ENCODE results near the gene SVOP. TPM values are rescaled to one million over a fixed set of nuclear protein-coding genes. Genes with fewer than 3 reads are reported as not detected.

The SVOP gene
- total RNA-seq, 4 donors from 2014 or later, result 0.07 to 0.13 (median 0.08) TPM; not detected in 1

GRCh38 chr12:108907839-108908351 is 113.0 kb downstream of the SVOP start:
- TF ChIP-seq EP300 (IDR thresholded peaks at IDR 0.05), result no peak
- TF ChIP-seq POLR2AphosphoS5 (IDR thresholded peaks at IDR 0.05), result no peak
- no peak for TF ChIP-seq POLR2A (IDR thresholded peaks at IDR 0.05)
- no peak for TF ChIP-seq CTCF (IDR thresholded peaks at IDR 0.05)
- Histone ChIP-seq H3K9me3 (no peaks in the 10 kb centered on the region), H3K27ac (no peak overlapping the region), H3K36me3 (no peaks in the 10 kb centered on the region), H3K4me1 (no peaks in the 10 kb centered on the region), H3K4me3 (no peak overlapping the region), H3K27me3 (no peaks in the 10 kb centered on the region)
- ATAC-seq, result peak; percentile 19
- WGBS, 2 donors (ENCODE audit: low coverage in 1 of 2), result 14% methylated on average over 2 of the region's 2 CpGs; no CpG with 5 or more reads in 1 of the 2 donors

- 76 to 83% methylated on average over 2 of the region's 2 CpGs for WGBS, 2 donors (ENCODE audit: low coverage in 1 of 2)
- no peaks in the 10 kb centered on the region for H3K9me3 ChIP-seq
Measured at GRCh38 chr12:108906971-108907370, 113.9 kb downstream of the SVOP start.

DNA sequence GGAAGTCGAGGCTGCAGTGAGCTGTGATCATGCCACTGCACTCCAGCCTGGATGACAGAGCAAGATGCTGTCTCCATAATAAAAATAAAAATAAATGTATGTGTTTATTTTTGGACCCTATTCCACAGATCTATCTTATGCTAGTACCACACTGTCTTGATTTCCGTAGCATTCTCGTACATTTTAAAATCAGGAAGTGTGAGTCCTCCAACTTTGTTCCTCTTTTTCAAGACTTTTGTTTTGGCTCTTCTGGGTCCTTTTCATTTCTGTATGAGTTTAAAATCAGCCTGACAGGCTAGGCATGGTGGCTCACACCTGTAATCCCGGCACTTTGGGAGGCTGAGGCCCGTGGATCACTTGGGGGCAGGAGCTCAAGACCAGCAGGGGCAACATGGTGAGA is 115.1 kb downstream of the SVOP start:
- Histone ChIP-seq H3K4me1 (no peaks in the 10 kb centered on the region), H3K4me3 (no peak overlapping the region), H3K27me3 (no peaks in the 10 kb centered on the region), H3K36me3 (no peaks in the 10 kb centered on the region), H3K27ac (no peak overlapping the region), H3K9me3 (no peaks in the 10 kb centered on the region)
- ATAC-seq, result no peak
- TF ChIP-seq CTCF (IDR thresholded peaks at IDR 0.05), result no peak
- TF ChIP-seq POLR2AphosphoS5 (IDR thresholded peaks at IDR 0.05), result no peak
- no peak for TF ChIP-seq EP300 (IDR thresholded peaks at IDR 0.05)
- no peak for TF ChIP-seq POLR2A (IDR thresholded peaks at IDR 0.05)
- WGBS, 2 donors (ENCODE audit: low coverage in 1 of 2), result 72 to 73% methylated on average over 4 to 5 of the region's 5 CpGs

More at GRCh38 chr12:108906971-108907370, 113.9 kb downstream of the SVOP start:
- no peak for TF ChIP-seq CTCF (IDR thresholded peaks at IDR 0.05)
- no peak for TF ChIP-seq EP300 (IDR thresholded peaks at IDR 0.05)
- no peak for TF ChIP-seq POLR2A (IDR thresholded peaks at IDR 0.05)
- TF ChIP-seq POLR2AphosphoS5 (IDR thresholded peaks at IDR 0.05), result no peak
- H3K27me3 ChIP-seq, result no peaks in the 10 kb centered on the region
- ATAC-seq, result no peak
- H3K4me3 ChIP-seq, result no peak overlapping the region
- no peak overlapping the region for H3K27ac ChIP-seq
- no peaks in the 10 kb centered on the region for H3K36me3 ChIP-seq
- no peaks in the 10 kb centered on the region for H3K4me1 ChIP-seq

DNA sequence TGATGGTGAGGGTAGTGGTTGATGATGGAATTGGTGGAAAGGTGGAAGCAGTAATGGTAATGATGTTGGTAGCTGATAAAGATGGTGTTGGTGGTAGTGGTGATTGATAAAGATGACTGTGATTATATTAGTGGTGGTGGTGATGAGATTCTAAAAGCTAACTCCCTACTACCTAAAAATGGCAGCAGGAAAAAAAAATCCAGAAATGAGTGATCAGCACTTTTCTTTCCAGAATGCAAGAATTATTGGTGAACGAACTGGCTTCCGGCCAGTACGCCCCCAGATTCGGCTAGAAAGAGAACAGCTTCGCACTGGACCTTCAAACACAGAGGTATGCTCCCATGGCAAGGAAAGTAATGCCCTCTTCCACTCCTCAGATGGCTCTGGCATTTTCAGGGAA is 121.7 kb downstream of the SVOP start:
- Histone ChIP-seq H3K27me3 (peaks cover 11% of the 10 kb centered on the region), H3K9me3 (no peaks in the 10 kb centered on the region), H3K4me1 (no peaks in the 10 kb centered on the region), H3K4me3 (no peak overlapping the region), H3K36me3 (no peaks in the 10 kb centered on the region), H3K27ac (no peak overlapping the region)
- WGBS, 2 donors (ENCODE audit: low coverage in 1 of 2), result 91 to 93% methylated on average over 3 to 5 of the region's 5 CpGs
- ATAC-seq, result no peak
- TF ChIP-seq POLR2AphosphoS5 (IDR thresholded peaks at IDR 0.05), result no peak

DNA sequence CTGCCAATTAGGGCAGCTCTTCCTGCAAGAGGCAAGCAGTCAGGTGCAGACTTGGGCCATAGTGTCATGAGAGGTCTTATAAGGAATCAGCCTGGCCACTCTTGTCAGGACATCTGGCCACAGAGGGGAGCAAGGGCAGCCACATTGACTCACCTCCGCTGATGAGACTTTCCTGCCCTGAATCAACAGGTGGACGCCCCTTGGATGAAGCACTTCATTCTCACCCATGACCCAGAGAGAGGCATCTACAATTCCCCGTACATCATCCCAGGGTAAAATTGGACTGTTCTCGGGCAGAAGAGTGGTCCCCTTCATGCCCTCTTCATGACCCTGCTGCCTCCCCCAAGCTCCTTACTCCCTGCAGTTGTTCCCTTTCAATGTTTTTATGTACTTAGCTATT is 124.1 kb downstream of the SVOP start:
- WGBS, 2 donors (ENCODE audit: low coverage in 1 of 2), result 64 to 93% methylated on average over 3 of the region's 4 CpGs
- Histone ChIP-seq H3K4me1 (no peaks in the 10 kb centered on the region), H3K4me3 (no peak overlapping the region), H3K36me3 (no peaks in the 10 kb centered on the region), H3K27me3 (peaks cover 11% of the 10 kb centered on the region), H3K27ac (no peak overlapping the region), H3K9me3 (no peaks in the 10 kb centered on the region)
- no peak for ATAC-seq
- TF ChIP-seq CTCF (IDR thresholded peaks at IDR 0.05) (no peak), POLR2AphosphoS5 (IDR thresholded peaks at IDR 0.05) (no peak), EP300 (IDR thresholded peaks at IDR 0.05) (no peak), POLR2A (IDR thresholded peaks at IDR 0.05) (no peak)
